Suprapubic skin (tissue), 4 donors: Measurements from ENCODE around the gene NOP56.

Experiments used
- EP300 ChIP-seq: sonication (generic); formaldehyde crosslinking; IDR thresholded peaks from one replicate; pipeline ENCODE4 v1.6.1; 2017; ENCODE audit warnings: antibody characterized with exemption
- POLR2A ChIP-seq, 2 donors: fragments of 450-650 bp; IDR thresholded peaks; one replicate each; pipeline ENCODE4 v1.6.1; 2017; ENCODE audit warnings: antibody characterized with exemption in 2 of 2, mild to moderate bottlenecking in 2 of 2, moderate library complexity in 2 of 2
- POLR2AphosphoS5 ChIP-seq, 3 donors: sonication (generic); formaldehyde crosslinking; IDR thresholded peaks; one replicate each; pipeline ENCODE4 v1.6.1; 2017; ENCODE audit warnings: antibody characterized with exemption in 3 of 3
- TF ChIP-seq, protein P1 (sequence below), 2 donors: fragments of 200-600 bp in 1 of 2; fragments of 450-650 bp in 1 of 2; sonication (generic) in 1 of 2; IDR thresholded peaks; one replicate each; pipeline ENCODE4 v1.5.1; 2016 to 2019; ENCODE audit warnings: antibody characterized with exemption in 2 of 2, mild to moderate bottlenecking in 1 of 2, moderate library complexity in 1 of 2

DNA sequence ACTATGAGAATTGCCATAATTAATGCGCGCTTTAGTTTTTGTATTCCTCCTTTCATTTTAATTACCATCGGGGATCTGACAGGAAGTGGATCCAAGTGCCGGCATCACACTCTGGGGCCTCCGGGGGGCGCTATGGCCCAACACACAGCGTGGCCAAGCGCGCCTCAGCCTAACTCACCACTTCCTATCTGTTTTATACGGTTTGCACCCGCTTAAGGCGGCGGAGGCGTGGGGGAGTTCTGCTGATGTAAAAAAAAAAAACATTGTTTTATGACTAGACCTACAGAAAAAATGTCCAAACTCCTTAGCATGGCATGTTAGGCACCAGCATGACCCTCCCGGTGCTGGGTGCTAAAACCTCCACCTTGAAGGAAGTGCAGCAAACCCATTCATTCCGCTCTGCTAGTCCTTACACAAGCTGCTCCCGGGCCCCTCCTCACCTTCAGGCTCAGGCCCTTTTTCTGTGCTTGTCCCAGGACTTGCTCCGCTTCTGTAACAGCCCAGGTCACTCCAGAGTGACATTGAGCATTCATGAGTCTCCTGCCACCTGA lies 35.7 kb downstream of the NOP56 start:
- TF ChIP-seq, protein P1, sequence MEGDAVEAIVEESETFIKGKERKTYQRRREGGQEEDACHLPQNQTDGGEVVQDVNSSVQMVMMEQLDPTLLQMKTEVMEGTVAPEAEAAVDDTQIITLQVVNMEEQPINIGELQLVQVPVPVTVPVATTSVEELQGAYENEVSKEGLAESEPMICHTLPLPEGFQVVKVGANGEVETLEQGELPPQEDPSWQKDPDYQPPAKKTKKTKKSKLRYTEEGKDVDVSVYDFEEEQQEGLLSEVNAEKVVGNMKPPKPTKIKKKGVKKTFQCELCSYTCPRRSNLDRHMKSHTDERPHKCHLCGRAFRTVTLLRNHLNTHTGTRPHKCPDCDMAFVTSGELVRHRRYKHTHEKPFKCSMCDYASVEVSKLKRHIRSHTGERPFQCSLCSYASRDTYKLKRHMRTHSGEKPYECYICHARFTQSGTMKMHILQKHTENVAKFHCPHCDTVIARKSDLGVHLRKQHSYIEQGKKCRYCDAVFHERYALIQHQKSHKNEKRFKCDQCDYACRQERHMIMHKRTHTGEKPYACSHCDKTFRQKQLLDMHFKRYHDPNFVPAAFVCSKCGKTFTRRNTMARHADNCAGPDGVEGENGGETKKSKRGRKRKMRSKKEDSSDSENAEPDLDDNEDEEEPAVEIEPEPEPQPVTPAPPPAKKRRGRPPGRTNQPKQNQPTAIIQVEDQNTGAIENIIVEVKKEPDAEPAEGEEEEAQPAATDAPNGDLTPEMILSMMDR (IDR thresholded peaks at IDR 0.05): peak; percentile 33 to 61
- TF ChIP-seq POLR2A (IDR thresholded peaks at IDR 0.05): no peak
- no peak for TF ChIP-seq POLR2AphosphoS5 (IDR thresholded peaks at IDR 0.05)
- TF ChIP-seq EP300: no peak
